ENCODE data around the gene CPLX3. TPM values are rescaled to one million over a fixed set of nuclear protein-coding genes. Genes with fewer than 3 reads are reported as not detected.
"Not testable (repeated sequence)": the region's sequence is repeated elsewhere in the genome, so short reads cannot be mapped to it uniquely, and the experiment has no call there.

CPLX3 gene
- not detected in 2 replicates for total RNA-seq (2014; rRNA removed; shearing (Covaris generic))

- no peak for DNase-seq (ENCODE audit: low spot score)
Observed at GRCh38 chr15:74826364-74826819, at the start of gene CPLX3. CPLX3 (plus strand) TSS chr15:74826627; CDS start chr15:74826704, 77 bp downstream.

- no peak for DNase-seq (ENCODE audit: low spot score)
Observed at GRCh38 chr15:74776821-74777768, 49.3 kb upstream of the CPLX3 start.

- no peak for DNase-seq (ENCODE audit: low spot score)
Observed at GRCh38 chr15:74777769-74778598, 48.4 kb upstream of the CPLX3 start.

- DNase-seq (ENCODE audit: low spot score), result no peak
Observed at GRCh38 chr15:74778599-74778970, 47.8 kb upstream of the CPLX3 start.

GRCh38 chr15:74779162-74779648, 47.2 kb upstream of the CPLX3 start:
- DNase-seq (ENCODE audit: low spot score), result no peak

GRCh38 chr15:74780523-74781430, 45.6 kb upstream of the CPLX3 start:
- DNase-seq (ENCODE audit: low spot score), result no peak

GRCh38 chr15:74781431-74782258, 44.8 kb upstream of the CPLX3 start, which contains the start of gene CSK:
CSK (plus strand) TSS chr15:74782080; CDS start chr15:74798298, 16,218 bp downstream.
- no peak for DNase-seq (ENCODE audit: low spot score)

GRCh38 chr15:74782259-74783071, 44.0 kb upstream of the CPLX3 start:
- DNase-seq (ENCODE audit: low spot score), result no peak

- DNase-seq (ENCODE audit: low spot score), result no peak
Observed at GRCh38 chr15:74783072-74783807, 43.2 kb upstream of the CPLX3 start.

GRCh38 chr15:74783808-74784175, 42.6 kb upstream of the CPLX3 start:
- no peak for DNase-seq (ENCODE audit: low spot score)

GRCh38 chr15:74784426-74785193, 41.8 kb upstream of the CPLX3 start:
- DNase-seq (ENCODE audit: low spot score), result no peak

GRCh38 chr15:74785194-74786032, 41.0 kb upstream of the CPLX3 start:
- DNase-seq (ENCODE audit: low spot score), result no peak

- not testable (repeated sequence) for DNase-seq (ENCODE audit: low spot score)
Observed at GRCh38 chr15:74786081-74786480, 40.3 kb upstream of the CPLX3 start.

GRCh38 chr15:74786551-74787165, 39.8 kb upstream of the CPLX3 start:
- no peak for DNase-seq (ENCODE audit: low spot score)

GRCh38 chr15:74787251-74788041, 39.0 kb upstream of the CPLX3 start:
- peak; percentile 72 for DNase-seq (ENCODE audit: low spot score)
